DMS153 treated with DMSO at 0.1 percent for 48 hours (cell line): ENCODE results near the gene COL18A1.
A peak's percentile ranks its signal among the peaks of the same experiment; 100 is the strongest.

ENCODE experiments used
- DNase-seq: peaks from one replicate; lab custom pipeline; 2025; ENCODE audit not compliant: unreplicated experiment; lab: John Stamatoyannopoulos, UW

The COL18A1 gene

DNA sequence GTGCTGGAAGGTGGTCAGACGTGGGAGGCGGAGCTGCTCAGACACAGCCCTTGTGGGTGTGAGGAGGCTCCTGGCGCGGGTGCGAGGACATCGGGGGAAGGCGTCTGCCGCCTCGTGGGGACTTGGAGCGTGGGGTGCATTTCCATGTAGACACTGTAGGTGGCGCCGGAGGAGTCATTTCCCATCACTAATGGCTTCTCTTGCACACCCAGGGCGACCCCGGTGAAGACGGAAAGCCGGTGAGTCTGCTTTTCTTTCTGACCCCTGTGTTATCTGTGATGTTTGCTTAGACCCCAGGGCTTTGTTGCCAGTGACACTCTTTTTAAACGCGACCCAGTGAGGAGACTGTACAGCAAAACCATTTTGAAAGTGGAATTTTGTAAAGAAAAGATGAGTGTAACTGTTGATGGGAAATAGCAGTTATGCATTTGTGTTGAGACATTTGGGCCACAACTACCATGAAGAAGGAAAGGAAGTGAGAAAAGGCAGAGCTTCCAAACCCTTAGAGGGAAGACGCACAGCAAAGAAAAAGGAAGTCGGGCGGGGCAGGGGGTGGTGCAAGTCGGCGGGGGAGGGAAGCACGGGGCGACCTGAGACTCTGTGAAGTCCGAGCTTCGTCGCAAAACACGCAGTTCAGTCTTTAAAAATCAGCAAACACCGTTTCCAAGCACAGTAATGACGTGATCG, 73.3 kb downstream of the COL18A1 start:
- DNase-seq: peak; percentile 26

DNA sequence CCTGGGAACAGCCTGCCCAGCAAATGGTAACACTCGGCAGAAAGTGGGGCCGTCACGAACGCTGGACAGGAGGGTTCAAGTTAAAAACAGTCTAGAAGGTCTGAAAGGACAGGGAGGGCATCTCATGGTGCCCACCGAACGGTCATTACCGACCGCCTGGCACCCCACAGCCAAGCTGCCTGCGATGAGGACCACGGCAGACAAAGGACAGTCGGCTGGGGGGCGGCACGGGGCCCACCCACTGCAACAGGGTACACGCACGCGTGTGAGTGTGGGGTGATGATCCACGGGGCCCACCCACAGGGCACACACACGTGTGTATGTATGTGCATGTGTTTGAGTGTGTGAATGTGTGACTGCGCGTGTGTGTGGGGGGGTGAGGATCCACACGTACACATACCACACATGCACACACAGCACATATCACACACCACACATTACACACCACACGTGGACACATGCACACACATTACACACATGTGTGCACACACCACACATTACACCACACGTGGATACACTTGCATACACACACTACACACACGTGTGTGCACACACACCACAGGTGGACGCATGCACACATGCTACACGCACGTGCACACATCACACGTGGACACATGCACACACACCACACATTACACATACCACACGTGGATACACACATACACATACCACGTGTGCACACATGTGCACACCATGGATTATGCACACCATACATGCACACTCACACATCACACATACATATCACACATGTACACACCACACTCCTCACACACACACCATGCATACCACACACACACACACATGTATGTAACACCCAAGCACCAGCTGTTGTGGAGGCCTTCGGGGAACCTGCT, 74.1 kb downstream of the COL18A1 start:
- DNase-seq: no peak

DNA sequence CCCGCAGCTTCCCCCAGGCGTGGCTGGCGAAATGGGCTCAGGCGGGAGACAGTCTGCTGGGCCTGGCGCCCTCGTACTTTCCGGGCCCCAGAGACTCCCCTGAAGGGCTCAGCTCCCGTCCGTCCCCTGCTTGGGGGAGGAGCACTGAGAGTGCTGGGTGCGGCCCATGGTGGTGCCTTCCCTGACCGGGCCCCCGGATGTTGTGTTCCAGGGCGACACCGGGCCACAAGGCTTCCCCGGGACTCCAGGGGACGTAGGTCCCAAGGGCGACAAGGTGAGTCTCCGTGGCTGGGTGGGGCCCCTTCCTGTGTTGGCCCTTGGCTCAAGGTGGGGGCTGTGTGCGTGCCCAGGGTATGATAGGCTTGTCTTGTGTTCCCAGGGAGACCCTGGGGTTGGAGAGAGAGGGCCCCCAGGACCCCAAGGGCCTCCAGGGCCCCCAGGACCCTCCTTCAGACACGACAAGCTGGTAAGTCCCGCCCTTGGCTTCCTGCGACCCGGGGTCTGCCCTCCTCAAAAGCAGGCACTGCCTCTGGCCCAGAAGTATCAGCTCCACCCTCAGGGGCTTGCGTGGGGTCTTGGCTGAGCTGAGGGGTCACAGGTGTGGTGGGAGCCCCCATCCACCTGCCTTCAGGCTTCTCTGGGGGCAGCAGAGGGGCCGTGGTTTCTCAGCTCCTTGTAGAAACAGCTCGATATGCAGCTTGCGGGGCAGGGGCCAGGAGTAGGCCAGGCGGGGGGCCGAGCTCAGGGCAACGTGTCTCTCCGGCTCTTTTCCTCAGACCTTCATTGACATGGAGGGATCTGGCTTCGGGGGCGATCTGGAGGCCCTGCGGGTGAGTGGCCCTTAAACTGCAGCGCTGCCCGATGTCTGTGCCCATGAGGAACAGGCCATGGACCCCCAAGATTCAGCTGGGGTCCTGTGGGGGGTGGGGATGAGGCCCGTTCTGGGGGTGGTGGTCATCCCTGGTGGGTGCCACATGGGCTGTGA, 75.0 kb downstream of the COL18A1 start:
- DNase-seq: no peak

DNA sequence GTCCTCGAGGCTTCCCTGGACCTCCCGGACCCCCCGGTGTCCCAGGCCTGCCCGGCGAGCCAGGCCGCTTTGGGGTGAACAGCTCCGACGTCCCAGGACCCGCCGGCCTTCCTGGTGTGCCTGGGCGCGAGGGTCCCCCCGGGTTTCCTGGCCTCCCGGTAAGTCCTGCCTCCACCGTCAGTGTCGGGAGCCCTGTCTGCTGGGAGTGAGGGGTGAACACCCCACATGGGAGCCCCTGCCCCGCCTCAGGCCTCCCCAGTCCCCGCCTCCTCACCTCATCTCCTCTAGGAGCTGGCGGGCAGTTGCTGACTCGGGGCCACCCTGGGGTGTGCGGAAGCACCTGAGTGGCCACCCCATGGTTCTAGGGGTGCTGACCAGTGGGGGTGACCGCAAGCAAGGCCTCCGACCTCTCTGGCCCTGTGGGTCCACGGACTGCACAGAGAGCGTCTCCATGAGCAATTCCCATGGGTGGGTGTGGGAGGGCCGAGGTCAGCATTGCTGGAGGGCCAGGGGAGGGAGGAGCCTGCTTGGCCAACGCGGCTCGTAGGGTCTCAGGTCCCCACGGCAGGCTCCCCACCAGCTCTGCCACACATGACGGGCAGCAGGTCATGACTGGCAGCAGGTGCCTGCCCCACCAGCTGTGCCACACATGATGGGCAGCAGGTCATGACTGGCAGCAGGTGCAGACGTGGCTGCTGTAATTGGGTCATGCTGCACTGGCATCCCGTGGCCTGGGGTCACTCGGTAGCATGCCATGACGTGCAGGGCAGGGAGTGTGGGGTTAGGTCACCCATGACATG, 75.9 kb downstream of the COL18A1 start:
- no peak for DNase-seq

DNA sequence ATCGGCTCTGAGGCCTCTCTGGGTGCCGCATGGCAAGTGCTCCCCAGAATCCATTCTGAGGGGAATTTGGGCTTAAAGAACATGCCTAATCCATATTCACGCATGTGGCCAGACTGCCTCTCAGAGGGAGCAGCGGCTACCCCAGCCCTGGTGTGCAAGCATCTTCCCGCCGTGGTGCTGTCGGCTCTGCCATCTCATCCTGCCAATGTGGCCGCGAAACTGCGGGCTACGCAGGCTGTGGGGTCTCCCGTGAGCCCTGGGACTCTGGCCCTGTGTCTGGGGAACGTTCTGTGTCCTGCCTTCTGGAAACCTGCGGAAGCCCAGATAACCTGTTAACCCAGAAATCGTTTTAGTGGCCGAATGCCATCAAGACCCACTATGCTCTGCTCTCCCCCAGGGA, 76.6 kb downstream of the COL18A1 start:
- no peak for DNase-seq

DNA sequence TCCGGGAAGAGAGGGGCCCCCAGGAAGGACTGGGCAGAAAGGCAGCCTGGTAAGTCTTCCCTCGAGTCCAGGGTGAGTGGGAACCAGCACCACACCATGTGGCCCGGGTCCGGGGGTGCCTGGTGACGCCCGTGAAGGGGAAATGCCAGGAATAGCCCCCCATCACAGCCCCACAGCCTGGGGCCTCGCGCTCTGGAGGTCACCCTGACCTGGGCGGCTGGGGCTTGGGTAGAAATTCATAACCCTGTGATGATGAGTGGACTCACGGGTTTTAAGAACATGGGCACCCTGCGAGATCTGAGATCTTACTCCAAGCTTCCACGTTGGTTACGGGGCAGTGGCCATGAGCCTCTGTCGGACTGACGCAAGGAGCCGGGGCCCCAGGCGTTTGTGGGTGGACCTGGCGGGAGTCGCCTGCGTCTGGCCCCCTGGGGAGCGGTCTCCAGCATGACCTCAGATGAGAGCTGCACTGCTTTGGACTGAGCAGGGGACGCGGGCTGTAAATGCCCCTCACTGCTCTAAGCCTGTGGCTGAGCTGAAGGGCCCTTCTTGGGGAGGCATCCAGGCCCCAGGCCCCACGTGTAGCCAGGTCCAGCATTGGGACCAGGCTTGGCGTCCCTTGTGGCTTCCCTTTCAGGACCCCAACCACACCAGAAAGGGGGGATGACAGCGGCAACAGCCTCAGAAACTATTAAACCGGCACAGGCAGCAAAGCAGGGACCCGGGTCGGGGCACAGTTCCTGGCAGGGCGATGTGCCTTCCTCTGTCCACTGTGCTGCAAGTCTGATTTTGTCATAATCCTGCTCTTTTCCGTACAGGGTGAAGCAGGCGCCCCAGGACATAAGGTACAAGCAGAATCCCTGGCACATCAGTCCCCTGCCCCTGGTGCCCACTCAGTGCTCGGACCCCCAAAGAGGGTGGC, 77.3 kb downstream of the COL18A1 start:
- DNase-seq: no peak

DNA sequence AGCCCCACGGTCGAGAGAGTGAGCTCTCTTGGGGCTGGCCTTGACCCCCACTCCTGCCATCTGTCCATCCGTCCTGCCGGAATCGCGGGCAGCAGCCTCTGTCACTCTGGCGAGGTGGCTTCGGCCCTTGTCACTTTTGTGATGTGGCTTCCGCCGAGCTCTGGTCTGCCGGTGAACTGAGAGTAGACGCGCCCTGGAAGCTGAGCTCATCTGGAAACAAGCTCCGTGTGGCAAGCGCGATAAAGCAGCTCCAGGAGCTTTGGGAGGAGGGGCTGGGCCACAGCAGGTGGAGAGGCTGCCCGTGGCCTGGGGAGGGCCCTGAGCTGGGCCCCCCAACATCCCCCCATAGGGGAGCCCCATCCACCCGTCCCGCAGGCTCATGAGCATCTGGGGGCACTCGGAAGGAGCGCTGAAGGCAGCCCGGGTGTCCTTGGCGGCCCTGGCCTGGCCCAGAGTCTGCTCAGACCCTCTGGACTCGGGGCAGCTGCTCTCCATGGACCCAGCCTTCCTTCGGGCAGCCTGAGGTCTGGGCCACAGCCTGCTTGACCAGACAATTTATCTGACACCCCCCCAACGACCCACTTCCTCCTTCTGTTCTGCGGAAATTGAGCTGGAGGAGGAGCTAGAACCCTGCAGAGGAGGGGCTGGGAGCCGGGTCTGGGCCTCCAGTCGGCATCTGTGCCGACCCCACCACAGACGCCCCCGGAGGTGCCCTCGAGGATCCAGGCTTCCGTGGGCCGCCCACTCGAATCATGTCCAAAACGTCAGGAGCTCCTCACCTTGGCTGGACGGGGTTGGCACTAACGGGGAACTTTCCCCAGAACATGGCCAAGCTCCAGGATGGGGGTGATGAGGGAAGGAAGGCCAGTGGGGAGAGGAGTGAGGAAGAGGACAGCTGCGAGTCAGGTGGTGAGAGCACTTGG, 78.2 kb downstream of the COL18A1 start:
- no peak for DNase-seq

DNA sequence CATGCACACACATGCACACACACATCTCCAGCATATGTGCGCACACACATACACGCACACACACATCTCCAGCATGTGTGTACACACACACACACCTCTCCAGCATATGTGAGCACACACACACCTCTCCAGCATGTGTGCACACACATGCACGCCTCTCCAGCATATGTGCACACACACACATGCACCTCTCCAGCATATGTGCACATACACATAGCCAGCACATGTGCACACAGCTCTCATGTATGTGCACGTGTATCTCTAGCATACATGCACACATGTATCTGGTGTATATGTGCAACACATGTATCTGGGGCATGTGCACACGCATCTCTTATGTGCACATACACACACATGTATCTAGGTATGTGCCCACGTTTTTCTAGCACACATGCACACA, 79.4 kb downstream of the COL18A1 start:
- DNase-seq: no peak

DNA sequence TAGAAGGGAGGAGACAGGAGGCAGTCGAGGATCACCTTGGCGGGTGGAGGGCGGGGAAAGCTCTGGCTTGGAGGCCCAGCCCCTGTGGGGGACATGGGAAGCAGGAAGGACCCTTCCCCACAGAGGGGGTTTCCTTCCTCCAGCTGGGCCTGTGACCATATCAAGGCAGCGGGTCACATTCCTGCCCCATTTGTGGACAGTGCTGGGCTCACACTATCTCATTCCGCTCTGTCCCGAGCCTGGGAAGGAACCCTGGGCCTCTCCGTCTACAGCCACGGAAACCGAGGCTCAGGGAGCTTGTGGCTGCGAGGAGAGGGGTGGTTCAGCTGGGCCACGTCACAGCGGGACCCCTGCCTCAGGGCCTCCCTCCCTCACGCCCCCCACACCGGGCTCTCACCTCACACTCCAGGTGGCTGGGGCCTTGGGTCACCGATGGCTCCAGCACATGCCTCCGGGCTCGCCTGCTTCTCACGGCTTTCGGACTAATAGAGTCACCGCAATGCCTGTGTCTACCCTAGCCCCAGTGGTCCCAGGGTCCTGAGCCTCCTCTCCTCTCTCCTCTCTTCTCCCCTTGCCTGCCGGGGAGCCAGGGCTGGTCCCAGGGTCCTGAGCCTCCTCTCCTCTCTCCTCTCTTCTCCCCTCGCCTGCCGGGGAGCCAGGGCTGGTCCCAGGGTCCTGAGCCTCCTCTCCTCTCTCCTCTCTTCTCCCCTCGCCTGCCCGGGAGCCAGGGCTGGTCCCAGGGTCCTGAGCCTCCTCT, 80.9 kb downstream of the COL18A1 start:
- DNase-seq: no peak

DNA sequence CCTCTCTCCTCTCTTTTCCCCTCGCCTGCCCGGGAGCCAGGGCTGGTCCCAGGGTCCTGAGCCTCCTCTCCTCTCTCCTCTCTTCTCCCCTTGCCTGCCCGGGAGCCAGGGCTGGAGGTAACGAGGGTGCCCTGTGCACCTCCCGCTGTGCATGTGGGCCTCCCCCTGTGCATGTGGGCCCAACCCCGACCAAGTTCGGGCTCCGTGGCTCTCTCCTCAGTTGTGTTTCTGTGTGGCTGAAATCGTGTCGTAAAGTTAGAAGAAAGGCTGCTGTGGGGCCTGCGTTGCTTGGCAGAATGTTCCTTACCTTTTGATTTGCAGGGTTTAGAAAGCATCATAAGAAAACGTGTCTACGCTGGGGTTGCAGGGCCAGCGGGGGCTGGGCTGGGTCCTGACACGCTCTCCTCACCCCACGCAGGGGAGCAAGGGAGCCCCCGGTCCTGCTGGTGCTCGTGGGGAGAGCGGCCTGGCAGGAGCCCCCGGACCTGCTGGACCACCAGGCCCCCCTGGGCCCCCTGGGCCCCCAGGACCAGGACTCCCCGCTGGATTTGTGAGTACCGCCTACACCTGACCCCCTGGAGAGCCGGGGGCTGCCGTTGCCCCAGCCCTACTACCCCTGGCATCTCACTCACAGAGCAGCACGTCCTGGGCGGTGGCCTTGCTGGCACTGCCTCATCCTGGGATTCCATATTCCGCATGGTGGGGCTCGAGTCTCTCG, 81.6 kb downstream of the COL18A1 start:
- no peak for DNase-seq

DNA sequence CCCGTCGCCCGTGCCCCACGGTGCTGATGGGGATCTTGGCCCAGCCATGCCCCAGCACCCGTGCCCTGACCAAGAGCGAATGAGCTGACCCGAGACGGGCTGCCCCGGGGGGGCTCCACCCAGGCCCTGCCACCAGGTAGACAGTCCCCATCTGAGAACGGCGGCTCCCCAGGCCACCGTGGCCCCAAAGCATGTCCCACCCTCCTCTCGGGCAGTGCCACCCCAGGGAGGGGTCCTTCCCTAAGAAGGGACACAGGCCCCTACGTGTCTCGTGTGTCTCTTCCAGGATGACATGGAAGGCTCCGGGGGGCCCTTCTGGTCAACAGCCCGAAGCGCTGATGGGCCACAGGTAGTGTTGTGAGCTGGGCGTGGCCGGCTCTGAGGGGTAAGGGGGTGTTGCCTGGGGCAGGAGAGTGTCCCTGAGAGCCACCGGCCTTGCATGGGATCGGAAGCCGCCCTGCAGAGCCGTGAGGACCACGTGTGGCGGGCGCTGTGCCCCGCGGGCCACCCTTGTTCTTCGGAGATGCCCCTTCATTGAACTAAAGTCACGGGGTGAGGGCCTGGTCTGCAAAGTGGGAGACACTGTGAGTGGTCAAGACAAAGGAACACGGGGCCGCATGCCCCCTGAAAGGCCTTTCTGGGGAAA, 82.3 kb downstream of the COL18A1 start:
- DNase-seq: no peak

DNA sequence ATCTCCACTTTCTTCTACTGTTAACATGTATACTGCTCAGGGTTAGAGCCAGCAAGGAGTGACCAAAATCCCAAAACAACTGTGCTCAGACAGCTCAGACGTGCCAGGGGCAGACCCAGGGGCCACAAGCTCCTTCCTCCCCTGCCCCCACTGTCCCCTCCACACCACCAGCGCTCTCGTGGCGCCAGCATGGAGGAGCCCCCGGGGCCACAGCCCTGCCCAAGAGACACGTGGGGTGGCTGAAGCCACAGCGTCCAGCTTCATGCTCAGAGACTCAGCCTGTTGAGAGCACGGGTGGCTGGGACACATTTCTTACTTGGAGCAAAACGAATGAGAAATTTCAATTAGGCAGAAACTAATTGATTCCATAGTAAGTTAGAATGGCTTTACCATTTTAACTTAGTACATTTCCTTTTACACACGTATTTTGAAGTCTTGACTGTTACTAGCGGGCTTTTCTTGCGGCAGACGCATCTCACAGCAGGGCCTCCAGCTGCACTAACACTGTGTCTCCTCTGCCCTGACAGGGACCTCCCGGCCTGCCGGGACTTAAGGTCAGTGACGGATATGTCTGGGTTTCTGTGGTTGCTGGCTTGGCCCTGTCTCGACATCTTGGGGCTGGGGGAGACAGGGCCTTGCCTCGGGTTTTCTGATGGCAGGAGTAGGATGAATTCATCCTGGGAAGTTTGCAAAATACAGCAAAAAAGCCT, 83.1 kb downstream of the COL18A1 start:
- no peak for DNase-seq

DNA sequence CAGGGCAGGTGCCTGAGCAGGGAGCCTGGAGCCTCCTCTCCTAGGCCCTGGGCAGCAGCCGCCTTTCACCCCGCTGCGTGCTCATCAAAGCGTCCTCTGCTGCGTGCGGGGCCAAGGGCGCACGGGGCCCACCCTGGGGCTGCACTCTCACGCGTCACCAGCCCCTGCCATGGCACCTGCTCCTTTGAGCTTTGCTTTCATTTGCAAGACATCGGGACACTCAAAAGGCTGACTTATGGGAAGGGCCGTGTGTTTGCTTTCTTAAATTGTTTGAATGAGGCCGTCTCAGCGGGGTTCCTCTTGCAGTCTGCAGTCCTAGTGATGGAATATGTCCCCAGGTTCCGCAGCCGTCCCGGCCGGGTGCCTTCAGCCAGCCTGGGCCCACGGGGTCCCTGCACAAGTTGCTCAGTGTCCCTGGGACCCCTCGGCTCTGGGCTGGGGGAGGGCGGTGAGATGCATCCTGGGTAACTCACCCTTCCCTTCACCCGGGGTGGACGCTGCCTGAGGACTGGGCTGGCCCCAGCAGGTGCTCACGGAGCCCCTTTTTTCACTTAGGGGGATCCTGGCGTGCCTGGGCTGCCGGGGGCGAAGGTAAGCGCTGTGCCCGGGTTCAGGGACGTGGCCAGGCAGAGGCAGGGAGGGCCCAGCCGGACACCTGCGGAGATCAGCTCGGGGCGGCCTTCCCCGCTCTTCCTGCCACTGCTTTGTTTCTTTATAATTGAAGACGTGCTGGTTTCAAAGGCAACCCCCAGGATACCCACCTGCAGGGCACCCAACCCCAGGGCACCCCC, 84.2 kb downstream of the COL18A1 start:
- DNase-seq: no peak

DNA sequence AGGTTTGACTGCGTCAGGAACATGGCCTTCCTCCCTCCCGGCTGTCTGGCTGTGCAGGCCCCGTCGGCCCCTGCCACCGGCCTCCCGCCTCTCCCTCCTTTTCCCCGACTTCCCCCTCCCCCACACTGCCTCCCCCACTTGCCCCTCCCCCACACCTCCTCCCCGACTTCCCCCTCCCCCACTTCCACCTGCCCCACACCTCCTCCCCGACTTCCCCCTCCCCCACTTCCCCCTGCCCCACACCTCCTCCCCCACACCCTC, 84.7 kb downstream of the COL18A1 start:
- no peak for DNase-seq

DNA sequence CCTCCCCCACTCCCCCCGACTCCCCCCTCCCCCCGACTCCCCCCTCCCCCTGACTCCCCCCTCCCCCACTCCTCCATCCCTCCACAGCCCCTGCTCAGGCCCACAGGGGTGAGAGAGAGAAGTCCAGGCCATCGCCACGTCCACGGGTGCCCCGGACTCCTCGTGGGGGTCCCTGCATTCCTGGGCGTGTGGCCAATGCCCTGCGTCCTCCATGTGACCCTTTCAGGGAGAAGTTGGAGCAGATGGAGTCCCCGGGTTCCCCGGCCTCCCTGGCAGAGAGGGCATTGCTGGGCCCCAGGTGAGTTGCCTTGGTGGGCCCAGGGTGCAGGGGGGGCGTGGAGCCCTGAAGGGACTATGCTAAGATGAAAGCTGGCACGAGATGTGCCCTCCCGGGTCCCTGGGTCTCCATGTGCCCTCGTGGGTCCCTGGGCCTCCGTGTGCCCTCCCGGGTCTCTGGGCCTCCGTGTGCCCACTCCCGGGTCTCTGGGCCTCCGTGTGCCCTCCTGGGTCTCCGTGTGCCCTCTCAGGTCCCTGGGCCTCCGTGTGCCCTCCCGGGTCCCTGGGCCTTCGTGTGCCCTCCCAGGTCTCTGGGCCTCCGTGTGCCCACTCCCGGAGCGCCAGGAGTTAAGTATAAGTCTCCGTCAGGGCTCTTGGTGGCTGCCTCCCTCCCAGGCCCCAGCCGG, 85.2 kb downstream of the COL18A1 start:
- no peak for DNase-seq
